HG03095 (cell line): ENCODE data around the gene IMMP1L.

Source experiments
- ATAC-seq: cut with Tn5 transposase; IDR thresholded peaks from one replicate; pipeline ENCODE4 v1.9.1; 2021; ENCODE audit warnings: moderate library complexity; ENCODE audit not compliant: unreplicated experiment

IMMP1L gene

DNA sequence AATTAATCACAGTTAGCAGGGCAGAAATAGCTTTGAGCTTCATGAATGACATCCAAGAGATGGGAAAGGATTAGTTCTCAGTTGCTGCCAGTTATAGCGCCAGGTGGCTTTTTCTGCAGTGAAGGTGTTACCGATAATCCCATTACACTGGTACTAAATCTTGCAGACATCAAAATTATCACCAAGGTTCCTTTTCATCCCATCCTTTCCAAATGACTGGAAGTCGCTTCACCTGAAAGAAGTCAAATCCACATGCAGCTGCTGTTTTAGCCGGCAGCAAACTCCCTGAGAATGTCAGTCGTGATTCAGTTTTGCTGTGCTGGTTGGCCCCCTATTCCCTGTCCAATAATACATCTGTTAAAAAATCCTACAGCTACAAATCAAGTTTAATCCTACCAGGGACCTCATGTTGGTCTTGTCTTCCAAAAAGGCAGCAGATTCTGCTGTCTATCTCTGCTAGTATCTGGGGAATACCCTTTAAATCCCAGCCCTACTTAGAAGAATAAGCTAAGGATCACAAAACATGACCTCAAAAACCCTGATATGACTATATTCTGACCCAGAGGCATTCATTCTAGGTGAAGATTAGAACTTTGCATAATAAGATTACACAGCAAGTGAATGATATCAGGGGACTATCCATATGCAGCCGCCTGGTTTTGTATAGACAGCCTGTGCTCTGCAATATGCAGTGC is 31.7 kb downstream of the IMMP1L start:
- no peak for ATAC-seq

DNA sequence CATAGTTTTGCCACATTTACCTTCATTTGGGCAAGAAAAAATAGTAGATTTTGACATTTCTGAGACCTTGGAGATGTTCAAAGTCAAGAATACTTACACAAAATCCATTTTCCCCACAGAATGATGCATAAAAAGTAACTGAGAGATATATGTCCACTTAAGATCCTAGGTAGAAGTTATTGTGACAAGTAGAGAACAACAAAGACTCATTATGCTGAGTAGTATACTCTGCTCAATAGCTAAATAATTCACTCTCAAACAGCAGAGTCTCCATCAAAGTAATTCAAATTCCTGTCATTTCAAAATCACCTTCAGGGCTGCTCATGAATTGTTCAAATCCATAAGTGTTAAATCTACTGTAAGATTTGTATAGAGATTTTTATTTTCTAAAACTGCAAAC is 35.3 kb downstream of the IMMP1L start:
- ATAC-seq: no peak

DNA sequence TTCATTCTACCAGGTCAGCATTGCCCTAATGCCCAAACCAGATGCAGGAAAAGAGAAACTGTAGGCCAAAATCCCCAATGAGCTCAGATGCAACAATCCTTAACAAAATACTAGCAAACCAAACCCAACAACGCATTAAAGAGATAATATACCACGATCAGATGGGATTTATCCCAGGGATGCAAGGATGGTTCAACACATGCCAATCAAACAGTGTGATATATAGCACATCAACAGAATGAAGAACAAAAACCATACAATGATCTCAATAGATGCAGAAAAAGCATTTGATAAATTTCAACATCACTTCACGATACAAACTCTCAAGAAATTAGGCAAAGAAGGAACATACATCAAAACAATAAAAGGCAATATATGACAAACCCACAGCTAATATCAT is 45.0 kb downstream of the IMMP1L start:
- no peak for ATAC-seq

DNA sequence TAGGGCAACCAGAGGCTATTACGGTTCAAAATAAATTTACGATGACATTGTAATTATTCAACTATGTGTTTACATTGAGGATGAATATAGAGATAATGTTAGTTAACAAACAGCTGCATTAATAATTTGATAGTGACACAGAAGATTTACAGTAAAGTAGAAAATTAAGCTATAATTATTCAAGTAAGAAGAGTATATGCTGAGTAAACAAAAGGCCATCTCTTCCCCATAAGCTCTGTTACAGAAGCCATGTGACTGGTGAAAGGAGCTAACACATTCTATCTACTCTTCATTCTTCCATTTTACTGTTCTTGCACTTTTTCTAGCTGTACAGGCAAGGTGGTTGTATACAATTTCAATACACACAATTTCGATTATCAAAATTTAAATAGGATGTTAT is 54.2 kb downstream of the IMMP1L start:
- ATAC-seq: no peak

DNA sequence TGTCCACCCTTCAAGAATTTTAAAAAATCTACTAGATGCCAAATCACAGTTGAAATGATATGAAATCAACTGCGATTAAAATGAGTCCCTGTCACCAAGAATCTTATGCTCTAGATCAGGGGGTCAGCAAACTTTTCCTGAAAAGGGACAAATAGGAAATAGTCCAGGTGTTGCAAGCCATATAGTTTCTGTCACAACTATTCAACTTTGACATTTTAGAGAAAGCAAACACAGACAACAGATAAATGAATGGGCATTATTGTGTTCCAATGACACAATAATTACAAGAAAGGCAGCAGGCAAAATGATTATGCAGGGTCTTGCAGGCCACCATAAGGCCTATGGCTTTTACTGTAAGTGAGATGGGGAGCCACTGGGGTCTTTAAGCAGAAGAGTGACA is 58.6 kb downstream of the IMMP1L start:
- ATAC-seq: no peak

DNA sequence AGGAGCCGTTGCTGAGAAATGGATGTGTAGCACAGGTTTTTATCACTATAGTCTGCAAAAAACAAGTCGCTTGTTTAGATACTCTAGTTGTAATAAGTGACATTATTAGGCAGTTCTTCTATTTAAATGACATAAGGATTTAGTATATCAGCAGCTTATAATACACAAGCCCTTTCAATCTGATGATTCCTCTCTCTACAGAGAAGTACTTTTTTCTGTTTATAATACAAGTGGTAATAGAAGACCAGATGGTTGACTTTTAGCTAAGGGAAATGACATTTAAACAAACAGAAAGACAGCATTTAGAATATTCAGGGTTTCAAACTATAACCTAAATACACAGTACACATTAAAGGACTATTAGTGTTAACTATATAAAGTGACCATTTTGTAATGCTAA is 60.4 kb downstream of the IMMP1L start:
- no peak for ATAC-seq

DNA sequence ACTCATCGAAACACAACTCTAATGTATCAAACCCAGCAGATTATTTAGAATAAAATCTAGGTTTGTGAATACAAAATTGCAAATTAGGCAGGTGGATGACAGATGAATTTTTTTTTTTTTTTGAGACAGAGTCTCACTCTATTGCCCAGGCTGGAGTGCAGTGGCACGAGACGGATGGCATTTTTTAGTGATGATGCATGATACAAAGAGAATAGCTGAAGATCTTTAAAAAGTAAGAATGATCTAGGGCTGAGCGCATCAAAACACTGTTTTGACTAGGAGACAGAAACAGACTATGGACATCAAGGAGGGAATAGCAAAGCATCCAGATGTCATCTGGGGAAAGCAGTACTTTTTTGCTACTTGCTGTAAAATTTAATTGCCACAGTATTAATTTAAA is 63.8 kb downstream of the IMMP1L start:
- ATAC-seq: no peak

DNA sequence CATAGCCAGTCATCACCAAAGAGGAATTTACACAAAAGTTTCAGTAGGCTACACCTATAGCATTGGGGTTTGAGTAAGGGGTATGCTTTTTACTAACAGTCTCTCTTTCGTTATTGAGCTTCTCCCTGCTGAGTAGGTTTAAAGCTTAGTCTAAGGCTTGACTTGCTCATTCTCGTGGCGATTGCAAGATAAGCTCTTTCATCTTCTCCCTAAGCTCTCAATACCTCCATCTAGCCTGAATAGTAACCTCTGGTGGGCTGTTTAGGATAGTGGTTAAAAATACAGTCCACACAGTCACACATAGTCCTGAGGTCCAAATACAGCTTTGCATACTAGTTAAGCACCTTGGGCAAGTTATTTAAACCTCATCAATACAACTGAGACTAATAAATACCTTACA is 65.6 kb downstream of the IMMP1L start:
- ATAC-seq: no peak

DNA sequence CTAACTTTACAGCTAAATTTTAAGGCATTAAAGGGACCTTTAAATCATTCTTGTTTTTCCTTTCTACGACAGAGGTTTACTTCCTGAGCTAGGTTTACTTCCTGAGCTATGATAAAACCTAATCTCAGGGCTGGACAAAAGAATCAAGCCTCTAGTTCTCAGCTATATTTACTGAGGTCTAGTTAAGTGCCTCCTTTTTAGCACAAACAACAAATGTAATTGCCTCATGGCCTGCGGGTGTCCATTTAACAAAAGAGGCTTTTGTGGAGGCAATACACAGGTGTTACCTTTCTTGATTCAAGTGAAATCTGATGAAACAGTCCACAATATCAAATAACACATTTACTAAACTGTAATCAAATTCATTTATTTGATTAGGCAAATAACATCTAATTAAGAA is 67.3 kb downstream of the IMMP1L start:
- ATAC-seq: no peak

DNA sequence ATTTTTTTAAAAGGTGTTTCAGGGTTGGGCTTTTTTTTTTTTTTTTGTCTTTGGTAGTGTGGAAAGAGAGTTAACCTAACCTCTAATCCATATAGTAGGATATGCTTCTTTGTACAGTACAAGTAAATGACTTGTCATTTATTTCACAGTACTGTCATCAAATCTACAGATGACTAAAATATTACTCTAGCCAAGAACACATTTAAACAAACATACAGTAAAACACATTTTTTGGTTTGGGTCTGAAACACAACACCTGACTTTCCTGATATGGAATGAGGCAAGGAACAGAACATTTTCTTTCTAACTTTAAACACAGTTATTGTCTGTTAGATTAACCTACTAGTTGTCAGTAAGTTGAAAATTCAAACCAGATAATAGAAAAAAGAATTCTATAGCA is 68.1 kb downstream of the IMMP1L start:
- ATAC-seq: no peak

DNA sequence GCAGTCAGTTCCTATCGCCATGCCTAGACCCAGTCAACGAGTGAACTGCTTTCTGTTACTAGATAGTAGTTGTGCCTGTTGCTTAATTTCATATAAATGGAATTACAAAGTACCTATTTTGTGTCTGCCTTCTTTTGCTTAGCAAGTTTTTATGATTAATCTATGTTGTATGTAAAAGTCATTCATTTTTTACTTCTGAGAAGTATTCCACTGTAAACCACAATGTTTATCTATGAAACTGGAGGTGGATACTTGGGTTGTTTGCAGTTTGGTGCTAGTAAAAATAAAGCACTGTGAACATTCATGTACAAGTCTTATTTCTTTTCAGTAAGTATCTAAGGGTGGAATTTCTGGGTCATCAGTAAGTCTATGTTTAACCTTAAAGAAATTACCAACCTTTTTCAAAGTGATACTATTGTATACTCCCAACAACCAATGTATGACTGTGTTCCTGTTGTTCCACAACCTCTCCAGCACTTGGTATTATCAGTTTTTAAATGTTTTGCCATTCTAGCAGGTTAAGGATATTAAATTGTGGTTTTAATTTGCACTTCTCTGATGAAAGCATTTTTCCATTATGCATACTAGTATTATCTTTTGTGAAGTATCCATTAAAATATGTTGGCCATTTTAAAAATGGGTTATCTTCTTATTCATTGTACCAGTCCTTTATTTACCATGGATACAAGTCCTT is 71.5 kb downstream of the IMMP1L start:
- ATAC-seq: no peak

DNA sequence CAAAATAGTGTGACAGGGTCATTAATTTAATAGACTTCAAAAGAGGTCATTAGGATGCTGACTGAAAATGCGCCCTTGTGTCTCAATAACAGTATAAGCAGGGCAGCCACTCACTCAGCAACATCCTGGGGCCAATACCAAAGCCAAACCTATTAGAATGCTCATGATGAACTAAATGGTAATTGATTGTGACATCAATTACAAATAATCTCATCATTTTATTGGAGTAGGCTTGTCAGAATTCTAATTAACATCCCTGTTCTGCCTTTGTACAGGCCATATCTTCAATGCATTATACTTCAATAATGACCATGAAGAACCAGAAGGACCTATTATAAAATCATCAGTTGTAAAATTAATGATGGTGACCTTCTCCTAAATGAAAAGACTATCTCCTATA is 75.6 kb downstream of the IMMP1L start:
- ATAC-seq: no peak

DNA sequence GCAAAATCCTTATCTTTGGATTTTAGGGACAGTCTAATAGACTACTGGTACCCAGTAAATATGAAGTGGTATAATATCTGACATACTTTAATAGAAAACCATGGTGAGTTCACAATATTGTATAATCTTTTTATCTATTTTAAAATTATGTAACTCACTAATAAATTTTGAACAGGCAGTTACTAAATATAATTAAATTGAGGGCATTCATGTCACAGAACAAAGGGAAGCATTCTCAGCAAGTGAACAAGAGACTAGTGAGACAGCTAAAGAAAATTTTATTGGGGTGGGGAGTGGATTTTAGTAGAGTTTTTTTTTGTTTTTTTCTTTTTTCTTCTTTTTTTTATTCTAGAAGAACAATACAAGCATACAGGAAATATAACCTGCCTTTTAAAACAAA is 84.8 kb downstream of the IMMP1L start:
- no peak for ATAC-seq

DNA sequence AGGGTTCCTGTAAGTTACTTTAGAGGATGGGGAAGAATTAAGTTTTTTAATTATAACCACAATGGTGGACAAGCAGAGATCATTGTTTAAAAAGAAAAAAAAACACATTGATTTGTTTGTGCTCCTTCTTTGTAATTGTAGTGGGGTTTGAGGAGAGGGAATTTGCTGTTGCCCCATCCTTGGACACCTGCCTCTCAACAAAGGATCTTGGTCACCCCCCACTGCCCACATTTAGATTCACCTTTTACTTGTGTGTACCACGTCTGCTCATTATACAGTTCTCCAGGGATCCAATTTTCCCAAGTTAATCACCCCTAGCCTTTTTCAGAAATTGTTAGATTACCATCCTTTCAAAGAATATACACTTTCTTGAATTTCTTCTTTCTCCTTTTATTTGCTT is 86.7 kb downstream of the IMMP1L start:
- ATAC-seq: no peak

DNA sequence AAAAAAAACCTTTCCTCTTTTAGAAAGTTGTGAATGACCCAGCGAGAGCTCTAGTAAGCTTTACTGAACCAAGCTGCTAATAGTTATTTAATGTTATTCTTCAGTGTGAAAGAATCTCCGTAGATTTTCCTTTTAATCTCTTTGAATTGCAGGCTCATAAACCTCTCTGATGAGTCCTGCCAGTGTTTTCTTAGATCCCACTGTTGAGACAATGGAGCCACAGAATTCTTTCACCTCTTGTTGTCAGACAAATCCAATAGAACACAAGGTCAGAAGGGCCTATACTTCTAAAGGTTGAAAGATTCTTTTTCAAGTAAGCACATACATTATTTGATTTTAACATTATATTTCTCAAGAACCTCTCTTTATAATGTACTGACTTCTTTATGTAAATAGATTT is 87.6 kb downstream of the IMMP1L start:
- ATAC-seq: no peak

DNA sequence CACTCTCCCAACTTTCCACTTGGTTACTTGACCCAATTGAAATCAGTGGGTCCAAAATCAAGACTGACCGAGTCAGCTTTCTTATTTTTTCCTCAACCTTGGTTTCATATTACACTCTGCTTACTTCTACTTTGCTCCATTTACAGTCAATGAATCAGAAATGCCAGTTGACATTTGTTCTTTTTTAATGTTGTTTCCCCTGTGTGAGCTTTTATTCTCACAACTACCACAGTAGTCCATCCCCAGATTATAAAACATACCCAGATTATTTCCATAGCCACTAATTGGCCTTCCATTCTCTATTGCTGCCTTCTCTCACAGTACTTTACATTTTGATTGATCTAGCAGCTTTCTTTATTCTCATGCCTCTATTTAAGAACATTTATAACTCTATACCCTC is 89.8 kb downstream of the IMMP1L start:
- ATAC-seq: no peak

DNA sequence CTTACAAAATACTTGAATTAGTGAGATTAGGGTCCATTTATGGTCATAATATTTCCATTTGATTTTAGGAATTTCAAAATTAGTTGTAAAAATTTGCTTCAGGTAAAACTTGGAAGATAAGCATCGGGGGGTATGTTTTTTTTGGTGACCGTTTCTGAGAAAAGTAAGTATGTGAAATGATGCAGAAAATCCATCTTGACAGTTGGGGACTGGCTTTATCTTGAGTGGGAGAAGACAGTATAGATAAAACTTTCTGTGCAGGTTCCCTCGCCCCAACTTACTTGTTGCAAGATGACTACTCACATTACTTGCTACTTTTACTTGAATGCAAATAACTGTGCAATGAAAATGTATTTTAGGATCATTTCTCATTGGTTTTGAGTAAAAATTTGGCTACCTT is 90.3 kb downstream of the IMMP1L start:
- no peak for ATAC-seq

DNA sequence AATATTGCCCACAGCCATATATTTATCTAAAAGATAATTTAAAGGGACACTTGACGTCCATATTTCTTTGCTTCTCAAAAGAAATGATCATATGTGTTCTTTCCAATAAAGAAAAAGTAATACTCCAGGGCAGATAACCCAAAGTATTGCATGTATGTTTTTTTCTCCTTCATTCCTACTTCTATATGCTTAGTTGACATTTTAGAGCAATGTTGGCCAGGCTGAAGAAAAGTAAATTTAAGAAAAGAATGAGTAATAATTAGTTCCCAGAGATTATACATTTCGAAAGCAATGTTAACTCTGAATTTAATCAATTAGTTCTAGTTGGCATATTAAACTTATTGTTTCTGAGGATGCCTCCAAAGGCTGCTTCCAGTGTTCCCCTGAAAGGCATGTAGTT is 91.6 kb downstream of the IMMP1L start:
- ATAC-seq: no peak

DNA sequence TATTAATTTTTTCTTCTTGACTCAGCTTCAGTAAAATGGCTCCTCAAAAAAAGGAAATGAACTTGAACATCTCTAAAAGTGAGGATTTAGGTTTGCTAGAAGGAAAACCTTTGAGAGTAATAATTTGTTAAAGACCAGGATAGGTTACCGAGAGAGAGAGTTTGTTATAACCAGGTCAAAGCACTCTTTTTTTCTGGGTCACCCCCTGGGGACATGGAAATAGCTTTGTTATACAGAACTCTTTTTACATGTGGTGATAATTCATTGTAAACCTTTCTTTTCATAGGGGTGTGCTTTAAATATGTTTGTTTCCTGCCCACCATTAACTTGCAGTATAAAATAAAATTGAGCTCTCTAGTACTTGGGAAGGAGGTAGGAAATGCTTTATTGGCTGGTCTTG is 92.1 kb downstream of the IMMP1L start:
- no peak for ATAC-seq

DNA sequence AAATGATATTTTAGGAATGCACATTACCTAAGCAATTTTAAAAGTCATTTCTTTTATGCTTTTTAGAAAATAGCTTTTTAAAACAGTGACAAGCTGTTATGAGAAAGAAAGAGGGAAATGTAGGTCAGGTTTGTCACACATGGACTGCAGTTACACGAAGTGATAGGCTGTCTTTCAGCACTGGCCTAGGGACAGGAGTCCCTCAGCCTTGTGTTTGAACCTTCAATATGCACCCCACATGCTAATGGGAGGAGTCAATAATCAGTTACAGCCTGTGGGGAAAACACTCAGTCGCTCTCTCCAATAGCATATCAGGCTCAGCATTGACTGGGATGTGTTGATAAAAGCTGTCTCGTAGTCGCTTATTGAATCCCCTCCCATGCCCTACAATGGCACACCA is 94.0 kb downstream of the IMMP1L start:
- ATAC-seq: no peak

DNA sequence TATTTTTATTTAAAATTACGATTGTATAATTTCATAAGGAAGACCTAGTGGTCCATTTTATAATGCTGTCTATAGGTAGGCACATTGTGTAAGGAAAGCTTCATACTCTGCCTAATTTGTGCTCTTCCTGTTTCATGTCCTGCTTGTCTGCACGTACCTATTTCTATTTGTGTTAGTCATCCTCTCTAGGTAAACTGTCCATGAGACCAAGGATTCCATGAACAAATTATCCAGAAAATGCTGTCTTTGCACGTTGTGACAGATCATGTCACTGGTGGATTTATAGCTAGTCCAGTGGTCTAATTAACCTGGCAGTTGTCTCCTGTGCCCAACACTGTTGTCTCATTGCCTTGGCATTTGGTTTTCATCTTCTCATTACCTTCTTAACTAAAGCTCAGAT is 95.1 kb downstream of the IMMP1L start:
- ATAC-seq: no peak

DNA sequence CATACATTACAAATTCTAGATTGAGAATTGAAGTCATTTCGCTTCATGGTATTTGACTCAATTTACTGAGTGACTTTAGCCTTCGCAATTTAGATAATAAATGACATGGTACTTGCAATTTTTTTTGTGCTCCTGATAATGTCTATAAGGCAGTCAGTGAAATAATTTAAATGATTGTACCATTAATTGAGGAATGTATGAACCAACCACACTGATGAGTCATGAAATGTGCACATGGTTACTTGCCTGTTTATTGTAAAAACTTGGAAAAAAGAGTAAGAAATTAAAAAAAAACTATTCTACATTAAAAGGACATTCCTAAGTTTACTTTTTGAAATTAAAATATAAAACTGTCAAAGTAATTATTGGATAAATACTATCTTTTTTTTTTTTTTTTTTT is 96.5 kb downstream of the IMMP1L start:
- ATAC-seq: no peak

DNA sequence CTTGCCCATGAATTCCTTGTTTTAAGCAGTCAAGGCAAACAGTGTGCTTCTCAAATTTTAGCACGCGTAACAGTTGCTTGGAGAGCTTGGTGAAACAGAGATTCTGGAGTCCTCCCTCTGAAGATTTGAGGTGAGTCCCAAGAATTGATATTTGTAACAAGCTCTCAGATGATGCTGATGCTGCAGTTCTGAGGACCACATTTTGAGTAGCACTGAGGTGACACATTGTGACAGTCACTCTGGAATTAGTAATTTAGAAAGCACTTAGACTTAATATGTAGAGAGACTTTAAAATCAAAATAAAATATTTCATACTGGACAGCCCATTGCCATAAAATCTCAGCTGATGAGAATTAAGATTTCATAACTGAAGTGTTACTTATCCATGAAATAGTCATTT is 101.2 kb downstream of the IMMP1L start:
- ATAC-seq: no peak
